Trophoblast cell (in vitro differentiated cells and primary cell): ENCODE measurements around the gene CLEC2D.
"Not testable (repeated sequence)": the region's sequence is repeated elsewhere in the genome, so short reads cannot be mapped to it uniquely, and the experiment has no call there.

ENCODE experiments used
- DNase-seq, 2 donors: peaks; one replicate each; pipeline ENCODE4 v3.0.0-alpha.2; 2016
- H2AFZ ChIP-seq: 2 replicates; pipeline ENCODE4 v1.6.1; 2013; ENCODE audit warnings: low read length, moderate library complexity, mild to moderate bottlenecking; ENCODE audit not compliant: insufficient read depth, poor library complexity
- H2AK5ac ChIP-seq: 2 replicates; pipeline ENCODE4 v1.6.1; 2013; ENCODE audit warnings: mild to moderate bottlenecking, low read length
- H2BK120ac ChIP-seq: 2 replicates; pipeline ENCODE4 v1.6.1; 2013; ENCODE audit warnings: low read length, mild to moderate bottlenecking, moderate library complexity; ENCODE audit not compliant: insufficient read depth, poor library complexity
- H2BK12ac ChIP-seq: 2 replicates; pipeline ENCODE4 v1.6.1; 2013; ENCODE audit warnings: mild to moderate bottlenecking, low read length, moderate library complexity
- H2BK5ac ChIP-seq: 2 replicates; pipeline ENCODE4 v1.6.1; 2013; ENCODE audit warnings: low read length, low read depth, moderate library complexity, mild to moderate bottlenecking; ENCODE audit not compliant: poor library complexity
- H3K14ac ChIP-seq: 2 replicates; pipeline ENCODE4 v1.6.1; 2013; ENCODE audit warnings: mild to moderate bottlenecking, low read length
- H3K18ac ChIP-seq: 2 replicates; pipeline ENCODE4 v1.6.1; 2013; ENCODE audit warnings: mild to moderate bottlenecking, low read length
- H3K23ac ChIP-seq: 2 replicates; pipeline ENCODE4 v1.6.1; 2013; ENCODE audit warnings: low read length
- H3K27ac ChIP-seq: 2 replicates; pipeline ENCODE4 v1.5.1; 2013; ENCODE audit warnings: low read depth, mild to moderate bottlenecking, inconsistent platforms, low read length, moderate library complexity
- H3K27me3 ChIP-seq: 2 replicates; pipeline ENCODE4 v1.6.1; 2013; ENCODE audit warnings: inconsistent platforms, mild to moderate bottlenecking, low read length, moderate library complexity; ENCODE audit not compliant: insufficient read depth
- H3K36me3 ChIP-seq, 2 experiments: 1 replicate in 1 of 2; 2 replicates in 1 of 2; pipeline ENCODE4 v1.6.1; 2013; ENCODE audit warnings: low read length in 2 of 2, mild to moderate bottlenecking in 2 of 2, moderate library complexity in 1 of 2; ENCODE audit not compliant: insufficient read depth in 2 of 2, control insufficient read depth in 1 of 2
- H3K4ac ChIP-seq: 2 replicates; pipeline ENCODE4 v1.6.1; 2013; ENCODE audit warnings: low read depth, mild to moderate bottlenecking, low read length, moderate library complexity
- H3K4me1 ChIP-seq, 2 experiments: 1 replicate in 1 of 2; 2 replicates in 1 of 2; pipeline ENCODE4 v1.6.1; 2013; ENCODE audit warnings: low read length in 2 of 2, mild to moderate bottlenecking in 2 of 2, moderate library complexity in 1 of 2; ENCODE audit not compliant: insufficient read depth in 2 of 2, control insufficient read depth in 1 of 2
- H3K4me2 ChIP-seq: 2 replicates; pipeline ENCODE4 v1.6.1; 2013; ENCODE audit warnings: inconsistent platforms, mild to moderate bottlenecking, low read length, moderate library complexity
- H3K4me3 ChIP-seq: 2 replicates; pipeline ENCODE4 v1.5.1; 2013; ENCODE audit warnings: mild to moderate bottlenecking, low read depth, low read length, inconsistent platforms
- H3K79me1 ChIP-seq: one replicate; pipeline ENCODE4 v1.6.1; 2013; ENCODE audit warnings: low read length
- H3K79me2 ChIP-seq: 2 replicates; pipeline ENCODE4 v1.6.1; 2013; ENCODE audit warnings: low read length, mild to moderate bottlenecking; ENCODE audit not compliant: control insufficient read depth, insufficient read depth, poor library complexity
- H3K9ac ChIP-seq: 2 replicates; pipeline ENCODE4 v1.6.1; 2013; ENCODE audit warnings: mild to moderate bottlenecking, low read length
- H3K9me3 ChIP-seq: 2 replicates; pipeline ENCODE4 v1.6.1; 2013; ENCODE audit warnings: low read depth, mild to moderate bottlenecking, control low read depth, inconsistent platforms, low read length; ENCODE audit not compliant: insufficient read depth
- H4K12ac ChIP-seq: 2 replicates; pipeline ENCODE4 v1.6.1; 2013; ENCODE audit warnings: low read depth, mild to moderate bottlenecking, low read length, moderate library complexity
- H4K8ac ChIP-seq: 2 replicates; pipeline ENCODE4 v1.6.1; 2013; ENCODE audit warnings: low read depth, mild to moderate bottlenecking, low read length, moderate library complexity
- H4K91ac ChIP-seq: one replicate; pipeline ENCODE4 v1.6.1; 2013; ENCODE audit warnings: low read depth, mild to moderate bottlenecking, low read length, moderate library complexity
- WGBS: extraction: QIAGEN DNeasy Blood & Tissue Kit; methylation state at CpG from one replicate; pipeline ENCODE4 v1.1.7; 2013; ENCODE audit warnings: missing lambda C conversion rate; ENCODE audit not compliant: insufficient read length, insufficient coverage; ENCODE audit errors: extremely low coverage; 5-methylcytosine and 5-hydroxymethylcytosine counted together

CLEC2D gene

GRCh38 chr12:9713032-9713558, 43.6 kb downstream of the CLEC2D start:
- not testable (repeated sequence) for H4K8ac ChIP-seq, H3K79me2 ChIP-seq, H3K36me3 ChIP-seq, H3K4me3 ChIP-seq, DNase-seq, H3K4me1 ChIP-seq, H3K9me3 ChIP-seq, H3K4me2 ChIP-seq, H3K79me1 ChIP-seq, H2BK12ac ChIP-seq, H3K27ac ChIP-seq, H3K14ac ChIP-seq, H3K9ac ChIP-seq, H3K23ac ChIP-seq, H3K18ac ChIP-seq, H2AFZ ChIP-seq, H3K4ac ChIP-seq, H3K27me3 ChIP-seq, H2BK5ac ChIP-seq, H2AK5ac ChIP-seq, H2BK120ac ChIP-seq, H4K91ac ChIP-seq, H4K12ac ChIP-seq
- no CpG with 5 or more reads among the region's 6 CpGs for WGBS

- H3K14ac ChIP-seq = no peak overlapping the region
- no CpG with 5 or more reads among the region's 15 CpGs for WGBS
Observed at GRCh38 chr12:9717070-9717925, 47.8 kb downstream of the CLEC2D start.

GRCh38 chr12:9718968-9719367, 49.5 kb downstream of the CLEC2D start:
- no peak for DNase-seq
- H3K79me1 ChIP-seq = no peaks in the 10 kb centered on the region
- WGBS = no CpG with 5 or more reads among the region's 7 CpGs
- H3K79me2 ChIP-seq = no peaks in the 10 kb centered on the region
- H3K4me2 ChIP-seq = no peak overlapping the region
- no peak overlapping the region for H3K4ac ChIP-seq
- H2BK120ac ChIP-seq = no peak overlapping the region
- H2AFZ ChIP-seq = no peak overlapping the region
- no peak overlapping the region for H3K18ac ChIP-seq
- H4K12ac ChIP-seq = no peak overlapping the region
- H3K9me3 ChIP-seq = no peaks in the 10 kb centered on the region
- no peak overlapping the region for H3K9ac ChIP-seq
- H3K27ac ChIP-seq = no peak overlapping the region
- no peak overlapping the region for H2BK5ac ChIP-seq
- H3K36me3 ChIP-seq = no peaks in the 10 kb centered on the region
- no peaks in the 10 kb centered on the region for H3K27me3 ChIP-seq
- H4K8ac ChIP-seq = no peak overlapping the region
- H3K4me1 ChIP-seq = peaks cover 0 to 2% of the 10 kb centered on the region in 2 experiments
- no peak overlapping the region for H3K4me3 ChIP-seq
- no peak overlapping the region for H4K91ac ChIP-seq
- H2AK5ac ChIP-seq = no peak overlapping the region
- H3K14ac ChIP-seq = no peak overlapping the region
- H2BK12ac ChIP-seq = no peak overlapping the region
- H3K23ac ChIP-seq = no peak overlapping the region

More at GRCh38 chr12:9717070-9717925, 47.8 kb downstream of the CLEC2D start:
- DNase-seq = no peak
- peaks cover 0 to 1% of the 10 kb centered on the region in 2 experiments for H3K4me1 ChIP-seq
- no peak overlapping the region for H3K23ac ChIP-seq
- no peak overlapping the region for H2AFZ ChIP-seq
- H2BK12ac ChIP-seq = no peak overlapping the region
- H2AK5ac ChIP-seq = no peak overlapping the region
- H2BK5ac ChIP-seq = no peak overlapping the region
- H3K9ac ChIP-seq = no peak overlapping the region
- no peaks in the 10 kb centered on the region for H3K27me3 ChIP-seq
- H2BK120ac ChIP-seq = no peak overlapping the region
- H3K9me3 ChIP-seq = no peaks in the 10 kb centered on the region
- no peak overlapping the region for H3K18ac ChIP-seq
- no peak overlapping the region for H3K4ac ChIP-seq
- no peak overlapping the region for H3K4me2 ChIP-seq
- H4K8ac ChIP-seq = no peak overlapping the region
- H3K27ac ChIP-seq = no peak overlapping the region
- H4K12ac ChIP-seq = no peak overlapping the region
- no peak overlapping the region for H4K91ac ChIP-seq
- no peaks in the 10 kb centered on the region for H3K36me3 ChIP-seq
- H3K79me2 ChIP-seq = no peaks in the 10 kb centered on the region
- H3K79me1 ChIP-seq = no peaks in the 10 kb centered on the region
- H3K4me3 ChIP-seq = no peak overlapping the region

GRCh38 chr12:9719790-9720189, 50.3 kb downstream of the CLEC2D start:
- DNase-seq = peak in 1 of 2 donors; percentile 55
- no peak overlapping the region for H3K4ac ChIP-seq
- no peak overlapping the region for H4K12ac ChIP-seq
- H2AK5ac ChIP-seq = no peak overlapping the region
- no peak overlapping the region for H4K91ac ChIP-seq
- H2BK12ac ChIP-seq = no peak overlapping the region
- no peaks in the 10 kb centered on the region for H3K36me3 ChIP-seq
- H3K79me1 ChIP-seq = no peaks in the 10 kb centered on the region
- H3K79me2 ChIP-seq = no peaks in the 10 kb centered on the region
- H3K18ac ChIP-seq = no peak overlapping the region
- H3K27me3 ChIP-seq = no peaks in the 10 kb centered on the region
- H3K23ac ChIP-seq = no peak overlapping the region
- H3K4me1 ChIP-seq = peaks cover 0 to 2% of the 10 kb centered on the region in 2 experiments
- H3K9me3 ChIP-seq = no peaks in the 10 kb centered on the region
- no peak overlapping the region for H3K27ac ChIP-seq
- no peak overlapping the region for H3K14ac ChIP-seq
- H3K4me3 ChIP-seq = no peak overlapping the region
- no peak overlapping the region for H2BK5ac ChIP-seq
- H3K4me2 ChIP-seq = no peak overlapping the region
- no CpG with 5 or more reads among the region's 1 CpG for WGBS
- no peak overlapping the region for H2BK120ac ChIP-seq
- no peak overlapping the region for H4K8ac ChIP-seq
- no peak overlapping the region for H2AFZ ChIP-seq
- no peak overlapping the region for H3K9ac ChIP-seq
